WTC11 (cell line): ENCODE data around the gene LGALS1. TPM values are rescaled to one million over a fixed set of nuclear protein-coding genes. Genes with fewer than 3 reads are reported as not detected.
A peak's percentile ranks its signal among the peaks of the same experiment; 100 is the strongest.

Experiments
- ATAC-seq: fragments of 200-7000 bp; cut with Tn5 transposase; 2 replicates; pipeline ENCODE4 v1.10.0; 2021; ENCODE audit warnings: mild to moderate bottlenecking, moderate library complexity
- CTCF ChIA-PET: fragments of 300-600 bp; sonication (Branson Sonifier 250); formaldehyde crosslinking; loops from one replicate; lab custom pipeline; 2021; ENCODE audit warnings: antibody characterized with exemption; lab: Charles Lee
- POLR2A ChIA-PET: fragments of 350-600 bp; sonication (Branson Sonifier 250); formaldehyde crosslinking; loops from one replicate; lab custom pipeline; 2021; ENCODE audit warnings: antibody characterized with exemption; lab: Charles Lee
- DNase-seq: peaks from one replicate; pipeline ENCODE4 v3.0.0; 2021; ENCODE audit warnings: low spot score
- H3K27ac Mint-ChIP-seq: 2 replicates; pipeline ENCODE4 v1.8.0; 2021; ENCODE audit warnings: mixed read lengths
- H3K27me3 Mint-ChIP-seq: 2 replicates; pipeline ENCODE4 v1.8.0; 2021; ENCODE audit warnings: low read depth, mild to moderate bottlenecking, moderate library complexity, mixed read lengths
- H3K36me3 Mint-ChIP-seq: 2 replicates; pipeline ENCODE4 v1.8.0; 2021; ENCODE audit warnings: mixed read lengths
- H3K4me1 Mint-ChIP-seq: 2 replicates; pipeline ENCODE4 v1.8.0; 2022; ENCODE audit warnings: mixed read lengths
- H3K4me3 Mint-ChIP-seq: 2 replicates; pipeline ENCODE4 v1.8.0; 2021; ENCODE audit warnings: mild to moderate bottlenecking, moderate library complexity, mixed read lengths
- H3K9me3 Mint-ChIP-seq: 2 replicates; pipeline ENCODE4 v1.8.0; 2021; ENCODE audit warnings: mixed read lengths
- AR ChIP-seq: fragments of 250-450 bp; sonication (Bioruptor Pico); IDR thresholded peaks from 2 replicates; pipeline ENCODE4 v1.9.0; 2021; ENCODE audit warnings: mild to moderate bottlenecking
- CREM ChIP-seq: sonication (generic); formaldehyde crosslinking; IDR thresholded peaks from 2 replicates; pipeline ENCODE4 v1.8.1; 2022; ENCODE audit warnings: mild to moderate bottlenecking, missing genetic modification reagents, moderate library complexity
- E2F4 ChIP-seq: sonication (generic); formaldehyde crosslinking; IDR thresholded peaks from 2 replicates; pipeline ENCODE4 v1.8.1; 2022; ENCODE audit warnings: low read depth, mild to moderate bottlenecking, moderate library complexity, missing genetic modification reagents, borderline replicate concordance
- ERG ChIP-seq: fragments of 250-450 bp; sonication (Bioruptor Pico); IDR thresholded peaks from 2 replicates; pipeline ENCODE4 v1.8.0; 2021; ENCODE audit warnings: mild to moderate bottlenecking
- ESRRA ChIP-seq: sonication (generic); formaldehyde crosslinking; IDR thresholded peaks from 2 replicates; pipeline ENCODE4 v1.8.1; 2022; ENCODE audit warnings: mild to moderate bottlenecking, missing genetic modification reagents, borderline replicate concordance
- IRF2 ChIP-seq: sonication (generic); formaldehyde crosslinking; IDR thresholded peaks from 2 replicates; pipeline ENCODE4 v1.8.0; 2022; ENCODE audit warnings: low read depth, missing genetic modification reagents, borderline replicate concordance
- NR3C1 ChIP-seq: sonication (generic); formaldehyde crosslinking; conservative IDR thresholded peaks from 2 replicates; pipeline ENCODE4 v1.8.1; 2023; ENCODE audit warnings: low read depth, mild to moderate bottlenecking, missing genetic modification reagents
- SOX15 ChIP-seq: fragments of 250-450 bp; sonication (Bioruptor Pico); IDR thresholded peaks from 2 replicates; pipeline ENCODE4 v1.9.0; 2021; ENCODE audit warnings: mild to moderate bottlenecking
- TEAD4 ChIP-seq: sonication (generic); formaldehyde crosslinking; IDR thresholded peaks from 2 replicates; pipeline ENCODE4 v1.8.0; 2022; ENCODE audit warnings: mild to moderate bottlenecking, missing genetic modification reagents
- USF1 ChIP-seq: sonication (generic); formaldehyde crosslinking; IDR thresholded peaks from 2 replicates; pipeline ENCODE4 v1.8.0; 2022; ENCODE audit warnings: mild to moderate bottlenecking, missing genetic modification reagents
- ZNF281 ChIP-seq: sonication (generic); formaldehyde crosslinking; IDR thresholded peaks from 2 replicates; pipeline ENCODE4 v1.8.0; 2023; ENCODE audit warnings: mild to moderate bottlenecking, missing genetic modification reagents
- ZNF396 ChIP-seq: fragments of 250-450 bp; sonication (Bioruptor Pico); IDR thresholded peaks from 2 replicates; pipeline ENCODE4 v1.8.0; 2021; ENCODE audit warnings: mild to moderate bottlenecking, moderate library complexity, borderline replicate concordance
- ZNF671 ChIP-seq: fragments of 250-450 bp; sonication (Bioruptor Pico); IDR thresholded peaks from 2 replicates; pipeline ENCODE4 v1.8.0; 2021; ENCODE audit warnings: mild to moderate bottlenecking
- total RNA-seq: library from RNA; stranded (reverse); gene quantifications from 3 replicates; pipeline ENCODE4 v1.2.3, GENCODE V29; 2021

Gene LGALS1
- total RNA-seq, 1 experiment from 2014 or later: 17.3 TPM

GRCh38 chr22:37639771-37640590, 35.5 kb upstream of the LGALS1 start:
- Mint-ChIP-seq H3K4me1 (peaks cover 14% of the 10 kb centered on the region), H3K9me3 (no peaks in the 10 kb centered on the region), H3K36me3 (peaks cover 9% of the 10 kb centered on the region), H3K27ac (no peak overlapping the region; the same call in 1 of the 2 replicates), H3K27me3 (no peaks in the 10 kb centered on the region), H3K4me3 (peak overlapping the region; percentile 82)
- ChIA-PET CTCF (interaction anchor here (0.6 to 4.9 kb wide), 6 partner anchors 13 to 42 kb away, joined by 3 to 161 read pairs (median 4); partner anchors contain the start of genes GGA1 and PDXP), POLR2A (interaction anchor here (0.6 to 1.0 kb wide), 2 partner anchors 101 to 867 kb away, joined by 3 to 5 read pairs; no protein-coding TSS in a partner anchor)
- TF ChIP-seq IRF2 (CRISPR knock-in tag): no peak
- TF ChIP-seq ESRRA: no peak
- TF ChIP-seq NR3C1 (CRISPR knock-in tag): no peak
- TF ChIP-seq ZNF671 (CRISPR knock-in tag): no peak
- TF ChIP-seq TEAD4 (CRISPR knock-in tag): no peak
- no peak for TF ChIP-seq ERG (CRISPR knock-in tag)
- no peak for TF ChIP-seq ZNF281 (CRISPR knock-in tag)
- TF ChIP-seq ZNF396 (CRISPR knock-in tag): no peak
- no peak for TF ChIP-seq E2F4 (CRISPR knock-in tag)
- TF ChIP-seq SOX15: no peak
- TF ChIP-seq AR (CRISPR knock-in tag): no peak
- no peak for TF ChIP-seq CREM
- TF ChIP-seq USF1 (CRISPR knock-in tag): no peak
- ATAC-seq (peak; percentile 12), DNase-seq (peak; percentile 42)
